Activated CD4-positive, alpha-beta T cell treated with anti-CD3 and anti-CD28 coated beads, Interleukin-10, Interleukin-2, amounts not matched to agents 100 ng/mL and 50 ng/mL, durations not matched to agents 16 hours and 8 hours (primary cell): ENCODE measurements around the gene PCCA.

Source experiments
- DNase-seq: peaks from one replicate; pipeline ENCODE4 v3.0.0-alpha.2; 2020

The PCCA gene

GRCh38 chr13:100439247-100439970 is 350.5 kb downstream of the PCCA start:
- no peak for DNase-seq

- DNase-seq, result no peak
Measured at GRCh38 chr13:100440751-100441425, 352.0 kb downstream of the PCCA start.

DNA sequence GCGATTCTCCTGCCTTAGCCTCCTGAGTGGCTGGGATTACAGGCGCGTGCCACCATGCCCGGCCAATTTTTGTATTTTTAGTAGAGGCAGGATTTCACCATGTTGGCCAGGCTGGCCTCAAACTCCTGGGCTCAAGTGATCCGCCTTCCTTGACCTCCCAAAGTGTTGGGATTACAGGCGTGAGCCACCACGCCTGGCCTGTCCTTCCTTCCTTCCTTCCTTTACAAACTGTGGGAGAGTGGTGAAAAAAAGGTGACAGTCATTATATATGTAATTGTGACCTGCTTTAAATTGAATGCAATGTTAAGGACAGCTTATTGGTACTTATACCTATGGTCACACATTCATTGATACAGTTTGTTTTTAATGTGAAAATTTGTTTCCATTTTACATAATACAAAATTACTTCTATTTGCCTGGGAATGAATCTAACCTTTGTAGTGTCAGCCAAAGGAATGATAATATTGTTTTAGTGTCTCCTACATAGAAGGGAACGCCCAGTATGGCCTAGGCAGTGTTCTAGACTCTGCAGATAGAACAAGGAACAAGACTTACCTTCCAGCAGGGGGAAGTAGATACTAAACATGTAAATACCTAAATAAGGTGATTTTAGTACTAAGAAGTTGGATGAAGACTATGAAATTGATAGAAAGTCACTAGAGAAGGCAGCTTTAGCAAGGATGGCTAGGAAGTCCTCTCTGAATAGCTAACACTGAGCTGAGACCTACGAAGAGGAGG is 353.4 kb downstream of the PCCA start:
- DNase-seq, result no peak

- no peak for DNase-seq
Measured at GRCh38 chr13:100443278-100443997, 354.5 kb downstream of the PCCA start.

GRCh38 chr13:100443998-100444328 is 355.1 kb downstream of the PCCA start:
- DNase-seq, result no peak

- no peak for DNase-seq
Measured at GRCh38 chr13:100447831-100448230, 358.9 kb downstream of the PCCA start.

DNA sequence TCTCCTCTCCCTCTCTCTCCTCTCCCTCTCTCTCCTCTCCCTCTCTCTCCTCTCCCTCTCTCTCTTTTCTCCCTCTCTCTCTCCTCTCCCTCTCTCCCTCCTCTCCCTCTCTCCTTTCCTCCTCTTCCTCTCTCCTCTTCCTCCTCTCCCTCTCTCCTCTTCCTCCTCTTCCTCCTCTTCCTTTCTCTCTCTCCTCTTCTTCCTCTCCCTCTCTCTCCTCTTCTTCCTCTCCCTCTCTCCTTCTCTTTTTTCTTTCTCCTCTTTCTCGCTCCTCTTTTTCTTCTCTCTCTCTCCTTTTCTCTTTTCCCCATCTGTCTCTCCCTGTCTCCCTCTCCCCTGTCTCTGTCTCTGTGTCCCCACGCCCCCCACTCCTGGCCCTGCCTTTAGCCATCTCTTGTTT is 363.0 kb downstream of the PCCA start:
- no peak for DNase-seq

DNA sequence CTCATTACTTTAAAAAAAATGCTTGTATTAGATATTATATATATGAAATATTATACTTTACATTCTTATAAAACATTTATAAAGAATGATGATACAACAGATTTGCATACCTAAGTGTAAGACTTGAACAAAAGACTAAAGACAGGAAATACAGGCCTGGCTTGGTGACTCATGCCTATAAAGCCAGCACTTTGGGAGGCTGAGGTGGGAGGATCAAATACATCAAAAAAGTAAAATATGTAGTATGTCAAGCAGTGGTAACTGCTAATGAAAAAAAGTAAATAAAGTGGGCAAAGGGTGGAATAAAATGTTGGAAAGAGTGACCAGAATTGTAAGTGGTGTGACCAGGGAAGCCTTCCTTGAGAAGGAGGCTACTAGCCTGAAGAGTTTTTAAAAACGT is 366.0 kb downstream of the PCCA start:
- peak; percentile 11 for DNase-seq

- DNase-seq, result no peak
Measured at GRCh38 chr13:100458673-100459072, 369.8 kb downstream of the PCCA start.

DNA sequence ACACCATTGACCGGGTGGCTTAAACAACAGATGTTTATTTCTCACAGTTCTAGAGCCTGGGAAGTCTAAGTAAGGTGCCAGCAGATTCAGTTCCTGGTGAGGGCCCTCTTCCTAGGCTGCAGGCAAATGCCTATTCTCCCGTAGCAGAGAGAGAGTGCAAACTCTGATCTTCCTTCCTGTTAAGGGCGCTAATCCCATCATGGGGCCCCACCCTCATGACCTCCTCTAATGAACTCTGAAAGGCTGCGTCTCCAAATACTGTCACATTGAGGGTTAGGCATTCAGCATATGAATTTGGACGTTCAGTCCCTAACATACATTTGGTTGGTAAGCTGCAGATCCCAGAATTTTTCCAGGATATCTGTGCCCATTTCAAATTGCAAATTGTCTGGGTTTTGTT is 370.9 kb downstream of the PCCA start:
- DNase-seq, result no peak

DNA sequence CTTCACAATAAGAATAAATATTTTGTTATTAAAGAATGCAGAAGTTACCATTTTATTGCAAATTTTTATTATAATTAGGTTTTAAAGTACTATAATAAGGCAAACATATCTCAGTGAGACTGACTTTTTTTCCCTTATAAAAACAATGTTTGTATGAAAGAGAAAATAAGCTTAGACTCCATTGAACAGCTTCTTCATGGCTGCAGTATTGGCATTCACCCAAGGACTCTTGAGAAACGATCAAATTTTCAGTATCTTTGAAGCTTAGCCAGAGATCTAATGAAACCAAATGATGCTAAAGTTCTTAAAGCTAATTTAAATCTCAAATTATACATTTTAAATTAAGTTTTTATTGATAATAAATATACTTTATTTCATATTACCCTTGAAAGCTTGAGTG is 371.4 kb downstream of the PCCA start:
- DNase-seq, result no peak

- no peak for DNase-seq
Measured at GRCh38 chr13:100460791-100461190, 371.9 kb downstream of the PCCA start.

DNA sequence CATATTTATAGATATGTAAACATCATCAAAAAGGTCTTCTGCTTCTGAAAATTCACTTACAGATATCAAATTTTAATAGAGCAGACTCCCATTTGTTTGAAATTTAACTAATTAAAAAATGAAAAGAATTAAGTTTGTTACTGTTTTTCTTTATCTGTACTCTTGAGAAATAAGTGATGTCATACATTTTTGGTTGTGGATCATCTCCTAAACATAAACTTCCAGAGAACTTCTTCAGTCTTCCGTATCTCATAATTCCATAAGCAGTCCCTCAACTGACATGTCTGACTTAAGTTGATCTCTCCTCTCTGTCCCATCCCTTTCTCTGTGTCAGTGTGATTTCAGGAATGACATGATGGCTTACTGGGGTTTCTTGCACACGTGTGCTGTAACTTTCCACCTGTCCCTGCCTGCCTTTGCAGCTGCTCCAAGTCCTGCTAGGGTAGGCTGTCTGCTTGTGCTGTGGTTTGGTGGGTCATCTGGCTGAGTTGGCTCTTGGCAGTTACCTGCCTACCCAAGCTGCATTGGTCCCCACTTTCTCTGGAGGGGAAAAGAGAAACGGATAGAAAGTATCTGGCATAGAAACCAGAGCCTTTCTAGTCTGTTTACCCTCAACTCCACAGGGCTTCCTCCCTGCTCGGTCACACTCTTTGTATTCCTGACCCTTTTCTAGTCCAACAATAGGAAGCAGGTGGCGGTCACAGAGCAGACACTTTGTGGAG is 372.6 kb downstream of the PCCA start:
- DNase-seq, result no peak

GRCh38 chr13:100464006-100464405 is 375.1 kb downstream of the PCCA start:
- no peak for DNase-seq

DNA sequence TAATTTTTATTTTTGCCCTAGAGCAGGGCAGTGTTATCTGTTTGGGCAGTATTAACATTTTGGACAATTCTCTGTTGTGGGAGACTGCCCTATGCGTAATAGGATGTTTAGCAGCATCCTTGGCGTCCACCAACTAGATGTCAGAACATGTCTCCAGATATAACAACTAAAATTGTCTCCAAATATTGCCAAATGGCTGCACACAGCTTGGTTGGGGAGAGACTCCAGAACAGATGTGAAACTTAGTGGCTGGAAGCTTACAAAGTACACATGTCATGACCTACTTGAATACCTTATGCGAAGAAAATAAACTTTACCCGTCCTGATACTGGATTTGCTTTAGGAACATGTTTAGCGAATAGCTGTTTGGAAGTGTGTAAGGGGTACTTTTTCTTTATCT is 376.7 kb downstream of the PCCA start:
- no peak for DNase-seq

DNA sequence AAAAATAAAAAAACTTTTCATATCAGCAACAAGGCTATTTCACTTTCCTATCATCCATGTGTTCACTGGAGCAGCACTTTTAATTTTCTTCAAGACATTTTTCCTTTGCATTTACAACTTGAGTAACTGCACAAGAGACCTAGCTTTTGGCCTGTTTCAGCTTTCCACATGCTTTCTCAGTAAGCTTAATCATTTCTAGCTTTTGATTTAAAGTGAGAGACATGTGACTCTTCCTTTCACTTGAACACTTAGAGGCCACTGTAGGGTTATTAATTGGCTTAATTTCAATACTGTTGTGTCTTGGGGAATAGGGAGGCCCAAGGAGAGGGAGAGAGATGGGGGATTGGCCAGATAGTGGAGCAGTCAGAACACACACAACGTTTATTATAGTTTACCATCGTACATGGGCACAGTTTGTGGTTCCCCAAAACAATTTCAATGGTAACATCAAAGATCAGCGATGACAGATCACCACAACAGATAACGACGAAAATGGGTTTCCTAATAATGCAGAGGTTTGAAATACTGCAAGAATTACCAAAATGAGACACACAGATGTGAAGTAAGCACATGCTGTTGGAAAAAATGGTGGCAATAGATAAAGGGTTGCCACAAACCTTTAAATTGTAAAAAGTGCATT is 382.1 kb downstream of the PCCA start:
- DNase-seq, result peak; percentile 61

DNA sequence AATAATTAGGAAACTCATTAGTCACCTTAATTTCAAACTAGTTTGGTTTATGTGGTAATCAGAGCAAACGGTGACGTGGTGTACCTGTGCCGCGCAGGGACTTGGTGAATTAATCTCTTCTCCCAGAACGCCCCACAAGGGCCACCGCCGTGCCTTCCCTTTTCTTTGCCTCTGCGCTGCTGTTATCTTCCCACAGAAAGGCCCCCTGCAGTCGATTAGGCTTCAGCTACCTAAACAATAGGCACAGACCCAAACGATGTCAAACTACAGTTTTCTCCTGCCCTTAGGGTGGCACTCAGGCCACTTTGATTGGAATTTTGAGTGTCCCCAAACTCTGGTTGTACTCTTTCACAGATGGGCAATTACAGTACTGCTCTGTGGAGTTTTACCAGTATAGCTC is 384.2 kb downstream of the PCCA start:
- no peak for DNase-seq

GRCh38 chr13:100473501-100474044 is 384.7 kb downstream of the PCCA start:
- no peak for DNase-seq

DNA sequence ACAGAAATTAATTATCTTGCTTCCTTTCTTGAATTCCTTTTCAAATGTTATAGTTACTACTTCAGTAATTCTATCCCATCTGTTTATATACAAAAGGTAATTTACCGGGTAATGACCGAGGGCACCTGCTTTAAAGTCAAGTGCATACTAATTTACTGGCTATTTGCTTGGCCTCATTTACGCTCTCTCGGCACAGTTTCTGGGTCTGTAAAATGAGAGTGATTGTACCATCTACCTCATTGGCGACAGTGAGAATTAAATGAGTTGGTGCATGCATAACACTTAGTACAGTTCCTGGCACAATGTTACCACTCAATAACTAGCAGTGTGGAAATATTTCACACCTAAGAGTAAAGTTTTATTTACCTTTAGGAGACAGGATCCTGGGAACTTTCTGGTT is 388.1 kb downstream of the PCCA start:
- no peak for DNase-seq

DNA sequence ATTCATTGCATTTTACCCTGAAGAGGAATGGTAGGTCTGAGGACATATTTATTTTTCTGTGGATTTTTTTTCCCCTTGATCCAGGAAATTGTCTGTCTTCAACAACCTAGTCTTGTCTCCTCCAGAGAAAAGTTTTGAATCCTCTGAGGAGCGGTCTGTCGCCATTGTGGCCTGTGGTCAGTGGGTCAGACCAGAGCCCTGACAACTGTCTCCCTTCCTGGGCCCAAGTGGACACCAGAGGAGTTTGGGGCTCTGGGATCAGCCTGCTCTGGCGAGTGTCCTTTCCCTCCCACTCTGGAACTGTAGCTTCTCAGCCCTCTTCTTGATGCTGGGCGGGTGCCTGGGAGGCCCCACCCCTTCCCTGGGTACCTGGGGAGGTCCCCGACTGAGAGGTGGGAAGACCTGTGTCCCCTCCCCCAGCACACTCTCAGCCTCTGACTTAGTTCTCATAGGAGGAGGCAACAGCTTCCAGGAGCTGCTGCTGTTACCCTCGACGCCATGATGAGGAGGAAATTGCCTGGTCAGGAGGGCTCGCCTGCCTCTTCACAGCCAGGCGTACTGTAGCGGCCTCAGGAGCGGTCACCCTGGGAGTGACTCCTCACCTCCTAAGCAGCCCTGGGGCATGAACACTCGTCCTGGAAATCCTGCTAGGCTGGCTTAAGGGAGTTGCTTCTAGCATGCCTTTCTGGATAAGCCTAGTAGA is 389.4 kb downstream of the PCCA start:
- DNase-seq, result no peak

GRCh38 chr13:100480676-100481075 is 391.8 kb downstream of the PCCA start:
- no peak for DNase-seq
